ENCODE measurements around the gene TTLL11. TPM values are rescaled to one million over a fixed set of nuclear protein-coding genes. Genes with fewer than 3 reads are reported as not detected.

TTLL11 gene
- polyA plus RNA-seq, 1 of the 3 experiments (the other 2 are of a cell fraction): 6.8 TPM

DNA sequence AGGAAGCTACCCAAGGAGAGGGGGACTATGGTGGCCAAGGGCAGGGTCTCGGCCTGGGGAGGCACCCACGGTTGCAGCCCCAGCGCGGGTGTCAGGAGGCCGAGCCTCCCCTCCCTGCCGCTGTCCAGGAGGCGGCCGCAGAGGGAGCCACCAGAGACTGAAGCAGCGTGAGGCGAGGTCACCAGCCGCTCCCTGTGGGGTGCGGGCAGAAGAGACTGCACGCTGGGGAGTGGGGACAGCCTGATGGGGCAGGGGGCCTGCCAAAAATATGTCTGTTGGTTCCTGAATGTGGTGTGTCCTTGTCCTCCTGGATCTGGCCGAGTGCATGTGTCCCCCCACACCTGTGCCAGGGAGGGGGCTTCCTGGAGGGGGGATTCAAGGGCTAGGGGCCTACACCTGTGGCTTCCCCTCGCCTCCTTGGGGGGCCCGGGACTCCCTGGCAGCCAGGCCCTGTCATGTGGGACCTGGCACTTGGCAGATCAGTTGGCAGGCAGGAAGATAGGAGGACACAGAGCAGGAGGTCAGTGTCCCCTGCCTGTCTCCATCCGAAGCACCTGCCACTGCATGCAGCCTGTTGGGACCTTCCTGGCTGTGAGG is 310.5 kb downstream of the TTLL11 start:
- WGBS (ENCODE audit: low lambda C conversion rate): no CpG with 5 or more reads among the region's 17 CpGs
- Histone ChIP-seq H3K27ac (ENCODE audit: low read depth in 2 of 2, low read length in 1 of 2) (peak overlapping the region in 1 of 2 experiments; percentile 28; a peak in 1 of 4 replicates), H3K4me2 (no peak overlapping the region), H3K27me3 (ENCODE audit: insufficient read depth) (no peaks in the 10 kb centered on the region), H2AFZ (ENCODE audit: low read depth) (no peak overlapping the region), H3K4me3 (ENCODE audit: low read depth in 2 of 2, low read length in 1 of 2) (no peak overlapping the region), H4K20me1 (ENCODE audit: insufficient read depth) (no peaks in the 10 kb centered on the region), H3F3A (replicated peaks; ENCODE audit: insufficient read depth) (peaks cover 4% of the 10 kb centered on the region), H3K9me2 (no peaks in the 10 kb centered on the region), H3K36me3 (replicated peaks in 1 of 2; ENCODE audit: control insufficient read depth in 1 of 2, insufficient read depth in 2 of 2, low read length in 1 of 2) (peaks cover 19 to 51% of the 10 kb centered on the region in 2 experiments), H3K79me2 (ENCODE audit: insufficient read depth) (no peaks in the 10 kb centered on the region; the same call in none of the 2 replicates), H3K9ac (no peak overlapping the region), H3K9me3 (0 out of 2 replicates have a peak, but pooled peaks cover 2% of the 10 kb centered on the region), H3K4me1 (ENCODE audit: control insufficient read depth in 1 of 2, insufficient read depth in 2 of 2, low read depth in 1 of 2, low read length in 1 of 2) (peaks cover 0 to 18% of the 10 kb centered on the region in 2 experiments; a peak in 2 of 4 replicates)
- ChIA-PET CTCF (interaction anchor here (1.1 kb wide), 1 partner anchor 87 kb away, joined by 6 read pairs; no protein-coding TSS in a partner anchor), POLR2A (no interaction called here)
- no peak for DNase-seq
- no peak for TF ChIP-seq EZH2phosphoT487 (IDR thresholded peaks at IDR 0.05; ENCODE audit: borderline replicate concordance, low read depth)
- TF ChIP-seq GABPA (IDR thresholded peaks at IDR 0.05; ENCODE audit: low read depth): no peak
- no peak for TF ChIP-seq SIN3A (IDR thresholded peaks at IDR 0.05; ENCODE audit: borderline replicate concordance, low read depth, low read length)
- no peak for TF ChIP-seq RCOR1 (IDR thresholded peaks at IDR 0.05; ENCODE audit: low read length)
- TF ChIP-seq, protein P1, sequence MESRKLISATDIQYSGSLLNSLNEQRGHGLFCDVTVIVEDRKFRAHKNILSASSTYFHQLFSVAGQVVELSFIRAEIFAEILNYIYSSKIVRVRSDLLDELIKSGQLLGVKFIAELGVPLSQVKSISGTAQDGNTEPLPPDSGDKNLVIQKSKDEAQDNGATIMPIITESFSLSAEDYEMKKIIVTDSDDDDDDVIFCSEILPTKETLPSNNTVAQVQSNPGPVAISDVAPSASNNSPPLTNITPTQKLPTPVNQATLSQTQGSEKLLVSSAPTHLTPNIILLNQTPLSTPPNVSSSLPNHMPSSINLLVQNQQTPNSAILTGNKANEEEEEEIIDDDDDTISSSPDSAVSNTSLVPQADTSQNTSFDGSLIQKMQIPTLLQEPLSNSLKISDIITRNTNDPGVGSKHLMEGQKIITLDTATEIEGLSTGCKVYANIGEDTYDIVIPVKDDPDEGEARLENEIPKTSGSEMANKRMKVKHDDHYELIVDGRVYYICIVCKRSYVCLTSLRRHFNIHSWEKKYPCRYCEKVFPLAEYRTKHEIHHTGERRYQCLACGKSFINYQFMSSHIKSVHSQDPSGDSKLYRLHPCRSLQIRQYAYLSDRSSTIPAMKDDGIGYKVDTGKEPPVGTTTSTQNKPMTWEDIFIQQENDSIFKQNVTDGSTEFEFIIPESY (IDR thresholded peaks at IDR 0.05; ENCODE audit: borderline replicate concordance, low read depth): no peak
- TF ChIP-seq FOXM1 (IDR thresholded peaks at IDR 0.05; ENCODE audit: low read depth): no peak
- no peak for TF ChIP-seq ELF1 (IDR thresholded peaks at IDR 0.05)
- TF ChIP-seq FOXJ3 (CRISPR knock-in tag; IDR thresholded peaks at IDR 0.05): no peak
- no peak for TF ChIP-seq NRF1 (IDR thresholded peaks at IDR 0.05; ENCODE audit: low read depth, low read length)
- no peak for TF ChIP-seq JUND (IDR thresholded peaks at IDR 0.05)
- TF ChIP-seq, protein P2, sequence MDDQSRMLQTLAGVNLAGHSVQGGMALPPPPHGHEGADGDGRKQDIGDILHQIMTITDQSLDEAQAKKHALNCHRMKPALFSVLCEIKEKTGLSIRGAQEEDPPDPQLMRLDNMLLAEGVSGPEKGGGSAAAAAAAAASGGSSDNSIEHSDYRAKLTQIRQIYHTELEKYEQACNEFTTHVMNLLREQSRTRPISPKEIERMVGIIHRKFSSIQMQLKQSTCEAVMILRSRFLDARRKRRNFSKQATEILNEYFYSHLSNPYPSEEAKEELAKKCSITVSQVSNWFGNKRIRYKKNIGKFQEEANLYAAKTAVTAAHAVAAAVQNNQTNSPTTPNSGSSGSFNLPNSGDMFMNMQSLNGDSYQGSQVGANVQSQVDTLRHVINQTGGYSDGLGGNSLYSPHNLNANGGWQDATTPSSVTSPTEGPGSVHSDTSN (IDR thresholded peaks at IDR 0.05): no peak
- TF ChIP-seq SMC3 (IDR thresholded peaks at IDR 0.05; ENCODE audit: low read depth, low read length): no peak

DNA sequence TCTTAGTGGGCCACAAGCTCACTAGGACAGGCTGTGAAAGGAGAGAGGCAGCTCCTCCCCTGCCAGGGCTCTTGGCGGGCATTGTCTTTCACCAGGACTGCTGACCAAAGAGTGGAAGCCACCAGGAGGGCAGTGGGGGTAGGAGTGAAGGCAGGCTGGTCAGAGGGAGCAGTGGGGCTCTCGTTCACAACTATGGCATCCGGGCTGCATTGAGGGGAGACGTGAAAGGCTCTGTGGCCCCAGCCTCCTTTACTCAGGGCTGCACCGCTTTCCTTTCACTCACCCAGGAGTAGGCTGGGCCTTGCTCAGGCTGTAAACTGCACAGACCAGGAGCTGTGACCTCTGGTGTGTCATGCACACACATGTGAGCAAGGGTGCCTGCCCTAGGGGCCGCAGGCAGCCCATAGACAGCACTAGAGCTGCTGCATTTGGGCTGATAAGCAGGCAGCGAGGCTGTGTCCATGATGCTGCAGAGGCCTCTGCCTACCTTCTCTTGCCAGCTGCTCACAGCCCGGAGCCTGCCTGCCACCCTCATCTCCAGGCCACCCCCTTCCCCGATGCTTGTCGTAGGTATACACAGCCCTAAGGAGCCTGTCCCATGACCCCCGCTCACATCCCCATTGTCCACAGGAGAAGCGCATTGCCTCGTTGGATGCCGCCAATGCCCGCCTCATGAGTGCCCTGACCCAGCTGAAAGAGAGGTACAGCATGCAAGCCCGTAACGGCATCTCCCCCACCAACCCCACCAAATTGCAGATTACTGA is 311.2 kb downstream of the TTLL11 start:
- H3K27me3 ChIP-seq (ENCODE audit: insufficient read depth): no peaks in the 10 kb centered on the region
- WGBS (ENCODE audit: low lambda C conversion rate): 95% methylated on average over 14 of the region's 17 CpGs
- peaks cover 26 to 57% of the 10 kb centered on the region in 2 experiments for H3K36me3 ChIP-seq (replicated peaks in 1 of 2; ENCODE audit: control insufficient read depth in 1 of 2, insufficient read depth in 2 of 2, low read length in 1 of 2)
- no peak overlapping the region for H3K4me2 ChIP-seq
- 0 out of 2 replicates have a peak, but pooled peaks cover 6% of the 10 kb centered on the region for H3K9me3 ChIP-seq
- no peak for DNase-seq
- CTCF ChIA-PET: interaction anchor here (1.1 kb wide), 1 partner anchor 86 kb away, joined by 6 read pairs; no protein-coding TSS in a partner anchor
- no peak overlapping the region for H3K9ac ChIP-seq
- no peak for TF ChIP-seq MXI1 (IDR thresholded peaks at IDR 0.05; ENCODE audit: low read depth, low read length)
- no peak for TF ChIP-seq TCF12 (IDR thresholded peaks at IDR 0.05)
- no peak for TF ChIP-seq RXRA (IDR thresholded peaks at IDR 0.05; ENCODE audit: borderline replicate concordance, low read depth)
- no peak for TF ChIP-seq YY1 (IDR thresholded peaks at IDR 0.05; ENCODE audit: low read depth)
- no peak for TF ChIP-seq TAF1 (IDR thresholded peaks at IDR 0.05; ENCODE audit: borderline replicate concordance, low read depth, low read length)
- TF ChIP-seq, protein P3, sequence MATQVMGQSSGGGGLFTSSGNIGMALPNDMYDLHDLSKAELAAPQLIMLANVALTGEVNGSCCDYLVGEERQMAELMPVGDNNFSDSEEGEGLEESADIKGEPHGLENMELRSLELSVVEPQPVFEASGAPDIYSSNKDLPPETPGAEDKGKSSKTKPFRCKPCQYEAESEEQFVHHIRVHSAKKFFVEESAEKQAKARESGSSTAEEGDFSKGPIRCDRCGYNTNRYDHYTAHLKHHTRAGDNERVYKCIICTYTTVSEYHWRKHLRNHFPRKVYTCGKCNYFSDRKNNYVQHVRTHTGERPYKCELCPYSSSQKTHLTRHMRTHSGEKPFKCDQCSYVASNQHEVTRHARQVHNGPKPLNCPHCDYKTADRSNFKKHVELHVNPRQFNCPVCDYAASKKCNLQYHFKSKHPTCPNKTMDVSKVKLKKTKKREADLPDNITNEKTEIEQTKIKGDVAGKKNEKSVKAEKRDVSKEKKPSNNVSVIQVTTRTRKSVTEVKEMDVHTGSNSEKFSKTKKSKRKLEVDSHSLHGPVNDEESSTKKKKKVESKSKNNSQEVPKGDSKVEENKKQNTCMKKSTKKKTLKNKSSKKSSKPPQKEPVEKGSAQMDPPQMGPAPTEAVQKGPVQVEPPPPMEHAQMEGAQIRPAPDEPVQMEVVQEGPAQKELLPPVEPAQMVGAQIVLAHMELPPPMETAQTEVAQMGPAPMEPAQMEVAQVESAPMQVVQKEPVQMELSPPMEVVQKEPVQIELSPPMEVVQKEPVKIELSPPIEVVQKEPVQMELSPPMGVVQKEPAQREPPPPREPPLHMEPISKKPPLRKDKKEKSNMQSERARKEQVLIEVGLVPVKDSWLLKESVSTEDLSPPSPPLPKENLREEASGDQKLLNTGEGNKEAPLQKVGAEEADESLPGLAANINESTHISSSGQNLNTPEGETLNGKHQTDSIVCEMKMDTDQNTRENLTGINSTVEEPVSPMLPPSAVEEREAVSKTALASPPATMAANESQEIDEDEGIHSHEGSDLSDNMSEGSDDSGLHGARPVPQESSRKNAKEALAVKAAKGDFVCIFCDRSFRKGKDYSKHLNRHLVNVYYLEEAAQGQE (IDR thresholded peaks at IDR 0.05; ENCODE audit: low read depth, low read length): no peak
- no peak for TF ChIP-seq JUND (IDR thresholded peaks at IDR 0.05)
- no peak for TF ChIP-seq ELF1 (IDR thresholded peaks at IDR 0.05)
- no peak for TF ChIP-seq FOSL2 (IDR thresholded peaks at IDR 0.05; ENCODE audit: borderline replicate concordance, low read depth)
- no peak for TF ChIP-seq NFIC (IDR thresholded peaks at IDR 0.05; ENCODE audit: borderline replicate concordance)
- H2AFZ ChIP-seq (ENCODE audit: low read depth): no peak overlapping the region
- no peaks in the 10 kb centered on the region for H3K9me2 ChIP-seq
- POLR2A ChIA-PET: no interaction called here
- H3K27ac ChIP-seq (ENCODE audit: low read depth in 2 of 2, low read length in 1 of 2): no peak overlapping the region
- H3K4me1 ChIP-seq (ENCODE audit: control insufficient read depth in 1 of 2, insufficient read depth in 2 of 2, low read depth in 1 of 2, low read length in 1 of 2): peaks cover 0 to 18% of the 10 kb centered on the region in 2 experiments; a peak in 2 of 4 replicates
- H4K20me1 ChIP-seq (ENCODE audit: insufficient read depth): no peaks in the 10 kb centered on the region
- H3K79me2 ChIP-seq (ENCODE audit: insufficient read depth): no peaks in the 10 kb centered on the region; the same call in none of the 2 replicates
- H3K4me3 ChIP-seq (ENCODE audit: low read depth in 2 of 2, low read length in 1 of 2): no peak overlapping the region
- H3F3A ChIP-seq (replicated peaks; ENCODE audit: insufficient read depth): no peaks in the 10 kb centered on the region

Data from SK-N-SH (cell line).